Stimulated activated CD8-positive, alpha-beta memory T cell treated with anti-CD3 and anti-CD28 coated beads, Interleukin-4, amount 100 ng/mL, for 4 hours (primary cell): ENCODE measurements around the gene SLC25A47.
"Not testable (repeated sequence)": the region's sequence is repeated elsewhere in the genome, so short reads cannot be mapped to it uniquely, and the experiment has no call there.

Experiments used
- DNase-seq, 2 donors: peaks; one replicate each; pipeline ENCODE4 v3.0.0-alpha.2; 2020; ENCODE audit warnings: low read depth in 2 of 2, low spot score in 1 of 2

SLC25A47 gene

GRCh38 chr14:100342826-100343225 is 19.7 kb downstream of the SLC25A47 start:
- not testable (repeated sequence) for DNase-seq

GRCh38 chr14:100344657-100345056 is 21.5 kb downstream of the SLC25A47 start:
- not testable (repeated sequence) for DNase-seq

- DNase-seq = no peak
Observed at GRCh38 chr14:100345711-100346110, 22.6 kb downstream of the SLC25A47 start.

GRCh38 chr14:100346306-100347091 is 23.4 kb downstream of the SLC25A47 start:
- no peak for DNase-seq

- no peak for DNase-seq
Observed at GRCh38 chr14:100348253-100348729, 25.2 kb downstream of the SLC25A47 start.

- DNase-seq = no peak
Observed at GRCh38 chr14:100348784-100349685, 25.9 kb downstream of the SLC25A47 start.

- no peak for DNase-seq
Observed at GRCh38 chr14:100350276-100350926, 27.3 kb downstream of the SLC25A47 start.

DNA sequence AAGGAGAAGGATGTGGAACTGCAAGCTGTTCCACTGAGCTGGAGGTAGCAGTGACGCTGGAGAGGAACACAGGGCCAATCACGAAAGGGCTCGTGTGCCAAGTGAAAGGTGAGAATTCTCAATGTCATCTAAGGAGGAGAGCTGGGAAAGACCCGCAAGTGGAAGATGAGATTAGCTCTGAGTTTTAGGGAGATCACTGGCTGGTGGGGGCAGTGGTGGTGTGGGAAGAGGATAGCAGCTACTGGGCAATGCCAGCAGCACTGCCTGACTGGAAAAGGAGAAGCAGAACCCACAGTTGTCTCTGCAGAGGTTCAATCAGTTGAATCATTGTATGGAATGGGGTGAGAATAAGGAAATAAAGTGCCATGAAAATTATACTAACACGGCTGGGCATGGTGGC is 27.8 kb downstream of the SLC25A47 start:
- DNase-seq = no peak

DNA sequence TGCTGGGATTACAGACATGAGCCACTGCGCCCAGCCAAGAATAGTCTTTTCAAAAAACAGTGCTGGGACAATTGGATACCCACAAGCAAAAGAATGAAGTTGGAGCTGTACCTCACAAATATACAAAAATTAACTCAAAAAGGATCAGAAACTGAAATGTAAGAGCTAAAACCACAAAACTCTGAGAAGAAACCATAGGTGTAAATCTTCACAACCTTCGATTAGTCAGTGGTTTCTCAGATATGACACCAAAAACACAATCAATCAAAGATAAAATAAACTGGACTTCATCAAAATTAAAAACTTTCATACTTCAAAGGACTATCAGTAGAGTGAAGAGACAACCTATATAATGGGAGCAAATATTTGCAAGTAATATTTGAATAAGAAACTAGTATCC is 35.3 kb downstream of the SLC25A47 start:
- no peak for DNase-seq

DNA sequence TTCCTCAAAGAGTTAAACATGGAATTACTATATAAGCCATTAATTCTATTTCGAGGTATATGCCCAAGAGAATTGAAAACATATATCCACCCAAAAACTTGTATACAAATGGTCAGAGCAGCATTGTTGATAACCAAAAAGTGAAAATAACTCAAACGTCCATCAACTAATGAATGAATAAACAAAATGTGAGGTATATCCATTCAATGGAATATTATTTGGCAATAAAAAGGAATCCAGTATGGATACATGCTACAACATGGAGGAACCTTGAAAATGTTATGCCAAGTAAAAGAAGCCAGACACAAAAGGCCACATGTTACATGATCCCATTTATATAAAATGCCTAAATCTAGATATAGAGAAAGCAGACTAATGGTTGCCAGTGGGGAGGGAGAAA is 36.0 kb downstream of the SLC25A47 start:
- no peak for DNase-seq

DNA sequence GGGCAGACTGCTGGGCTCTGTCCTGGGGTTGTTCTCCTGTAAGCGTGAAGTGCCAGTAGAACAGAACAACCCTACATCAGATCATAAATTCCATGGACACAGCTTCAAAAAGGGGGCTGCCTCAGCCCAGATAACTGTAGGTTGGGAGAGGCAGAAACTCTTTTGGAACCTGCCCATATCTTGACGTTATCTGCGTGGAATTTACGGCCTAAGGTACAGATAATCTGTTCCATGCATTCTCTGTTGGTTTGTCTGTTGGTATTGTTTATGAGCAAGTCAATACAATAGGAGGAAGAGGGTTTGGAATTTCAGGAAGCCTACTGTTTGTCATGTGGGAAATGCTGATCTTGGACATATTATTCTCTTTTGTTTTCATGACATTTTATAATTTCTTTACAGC is 36.7 kb downstream of the SLC25A47 start:
- DNase-seq = no peak

DNA sequence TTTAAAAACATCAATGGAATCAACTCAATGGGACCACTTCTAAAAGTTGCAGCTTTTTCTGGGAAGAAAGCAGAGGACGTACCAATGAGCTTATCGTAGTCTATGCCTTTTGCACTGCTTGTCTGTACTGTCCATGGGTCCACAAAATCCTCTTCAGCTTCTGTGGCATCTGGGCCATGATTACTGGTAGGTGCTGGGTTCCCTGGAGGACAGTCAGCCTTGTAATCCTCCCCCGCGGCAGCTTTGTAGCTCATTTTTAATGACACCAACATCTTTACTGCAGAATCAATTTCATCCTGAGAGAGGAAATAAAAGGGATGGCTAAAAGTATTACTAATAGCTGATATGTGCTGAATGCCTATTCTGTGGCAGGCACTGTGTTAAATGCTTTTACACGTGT is 38.5 kb downstream of the SLC25A47 start:
- no peak for DNase-seq

DNA sequence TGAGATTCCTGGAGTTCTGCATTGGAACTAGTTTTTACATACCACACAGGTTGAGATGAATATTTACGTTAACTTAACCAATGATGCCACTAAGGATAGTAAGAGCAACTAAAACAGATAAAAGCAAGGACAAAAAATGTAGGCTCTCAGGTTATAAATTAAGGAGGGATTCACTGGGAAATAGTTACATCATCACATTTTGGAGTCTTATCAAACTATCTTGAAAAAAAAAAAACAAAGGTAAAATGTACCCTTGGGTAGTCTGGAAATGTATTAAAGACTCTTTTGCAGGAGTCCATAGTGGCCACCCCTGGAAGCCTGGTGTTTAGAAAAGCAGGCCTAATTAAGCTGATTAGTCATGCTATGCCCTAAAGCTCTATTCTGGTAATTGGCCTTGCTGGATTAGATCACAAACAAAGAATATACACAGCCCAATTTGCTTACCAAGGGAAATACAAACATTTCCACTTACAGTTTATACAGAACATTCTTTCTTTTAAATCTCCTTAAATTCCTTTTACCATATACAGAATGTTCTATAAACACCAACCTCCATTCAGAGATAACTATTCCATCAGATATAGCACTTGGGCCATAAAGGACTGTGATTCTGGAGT is 39.3 kb downstream of the SLC25A47 start:
- DNase-seq = no peak

DNA sequence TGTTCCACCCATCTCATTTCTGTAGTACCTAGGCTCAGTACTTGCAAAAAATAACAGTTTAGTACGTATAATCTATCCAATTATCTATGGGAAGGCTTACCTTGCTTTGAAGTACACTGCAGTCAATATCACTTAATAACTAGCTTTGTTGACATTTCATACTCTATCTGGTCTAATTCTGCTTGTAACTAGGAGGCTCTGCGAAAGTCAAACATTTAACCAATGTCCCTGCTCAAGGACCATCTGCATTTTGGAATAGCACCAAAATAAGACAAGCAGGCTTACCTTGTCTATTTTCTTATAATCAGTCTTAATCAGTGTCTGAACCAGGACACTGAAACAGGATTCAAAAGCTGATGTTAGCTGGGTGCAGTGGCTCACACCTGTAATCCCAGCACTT is 39.9 kb downstream of the SLC25A47 start:
- DNase-seq = no peak

DNA sequence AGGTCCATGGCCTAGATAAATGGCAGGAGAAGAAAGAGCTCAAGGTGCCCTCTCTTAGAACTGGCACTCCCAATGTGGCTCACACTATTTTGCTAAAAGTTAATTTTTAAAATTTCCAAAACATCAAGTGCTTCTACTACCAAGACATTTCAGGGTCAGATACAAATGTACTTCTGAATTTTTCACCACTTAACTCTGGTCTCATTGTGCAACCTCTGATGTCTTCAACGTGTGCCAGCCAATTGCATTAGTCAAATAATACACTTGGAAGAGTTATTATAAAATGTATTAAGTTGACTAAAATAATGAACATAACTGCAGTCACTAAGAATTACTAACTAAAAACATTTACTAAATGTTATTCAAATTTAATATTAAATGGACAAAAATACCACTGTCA is 41.3 kb downstream of the SLC25A47 start:
- no peak for DNase-seq

- DNase-seq = no peak
Observed at GRCh38 chr14:100365741-100366140, 42.6 kb downstream of the SLC25A47 start.

DNA sequence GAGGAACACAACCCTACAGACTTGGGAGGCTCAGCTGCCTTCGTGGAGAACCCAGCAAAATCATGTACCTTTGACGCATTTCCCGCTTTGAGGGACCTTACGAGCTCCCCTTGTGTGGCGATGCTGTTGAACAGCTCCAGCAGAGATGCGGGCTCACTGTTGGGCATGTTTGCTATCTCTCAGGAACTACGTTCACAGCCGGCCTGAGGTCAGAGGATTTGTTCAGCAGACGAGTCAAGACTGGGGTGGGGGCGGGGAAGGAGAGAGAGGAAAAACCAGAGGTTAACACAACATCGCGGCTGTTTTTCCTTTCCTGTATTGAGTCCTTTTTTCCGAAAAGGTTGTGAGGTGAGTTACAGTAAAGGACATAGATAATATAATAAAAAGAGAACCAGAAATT is 45.9 kb downstream of the SLC25A47 start:
- DNase-seq = no peak

GRCh38 chr14:100370003-100370402 is 46.9 kb downstream of the SLC25A47 start:
- no peak for DNase-seq

GRCh38 chr14:100371773-100372172 is 48.6 kb downstream of the SLC25A47 start:
- DNase-seq = no peak

DNA sequence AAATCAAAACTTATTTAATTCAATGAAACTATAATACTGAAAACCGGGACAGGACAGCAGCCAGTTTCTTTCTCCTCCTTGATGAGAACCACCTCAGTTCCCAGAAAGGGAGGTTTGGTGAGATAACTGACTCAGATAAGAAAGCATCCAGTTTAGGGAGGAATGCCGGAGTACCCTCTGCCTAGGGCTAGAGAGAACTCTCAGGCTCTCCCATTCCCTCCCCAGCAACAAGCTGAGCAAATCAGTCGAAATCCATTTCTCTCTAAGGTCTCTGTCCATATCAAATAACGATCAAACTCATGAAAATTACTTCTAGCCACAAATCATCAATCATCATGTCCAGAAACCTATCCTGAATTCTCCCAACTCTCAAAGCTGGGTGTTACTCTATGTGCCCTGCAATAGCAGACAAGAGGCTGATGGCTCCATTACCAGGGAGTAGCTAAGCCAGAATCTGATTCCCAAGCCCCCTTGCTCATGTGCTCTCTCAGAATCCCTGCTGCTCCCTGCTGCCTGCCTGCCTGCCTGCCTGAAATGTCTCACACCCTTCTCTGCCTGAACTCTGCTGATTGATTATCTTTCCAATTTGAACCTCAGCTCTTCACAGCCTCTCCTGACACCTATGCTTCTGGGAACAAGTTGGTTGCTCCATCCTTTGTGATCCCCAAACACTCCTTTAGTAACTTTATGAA is 49.4 kb downstream of the SLC25A47 start:
- DNase-seq = no peak

- no peak for DNase-seq
Observed at GRCh38 chr14:100374270-100374669, 51.1 kb downstream of the SLC25A47 start.
